ENCODE measurements around the gene KIF19.
A peak's percentile ranks its signal among the peaks of the same experiment; 100 is the strongest.

KIF19 gene

GRCh38 chr17:74305865-74306654 is 20.0 kb upstream of the KIF19 start:
- DNase-seq: no peak

- DNase-seq: no peak
Measured at GRCh38 chr17:74307984-74308773, 17.8 kb upstream of the KIF19 start.

- DNase-seq: no peak
Measured at GRCh38 chr17:74309902-74310301, 16.1 kb upstream of the KIF19 start.

- DNase-seq: no peak
Measured at GRCh38 chr17:74314877-74315276, 11.1 kb upstream of the KIF19 start.

GRCh38 chr17:74316220-74316619 is 9.8 kb upstream of the KIF19 start:
- no peak for DNase-seq

GRCh38 chr17:74317071-74317470 is 9.0 kb upstream of the KIF19 start:
- no peak for DNase-seq

GRCh38 chr17:74318391-74318790 is 7.6 kb upstream of the KIF19 start:
- no peak for DNase-seq

- no peak for DNase-seq
Measured at GRCh38 chr17:74324521-74324920, 1.5 kb upstream of the KIF19 start.

GRCh38 chr17:74325376-74325742 is 667 bp upstream of the KIF19 start:
- no peak for DNase-seq

GRCh38 chr17:74326506-74326905 is 480 bp downstream of the KIF19 start:
- no peak for DNase-seq

GRCh38 chr17:74328487-74328886 is 2.5 kb downstream of the KIF19 start:
- no peak for DNase-seq

GRCh38 chr17:74329378-74329777 is 3.4 kb downstream of the KIF19 start:
- DNase-seq: no peak

- no peak for DNase-seq
Measured at GRCh38 chr17:74330446-74330845, 4.4 kb downstream of the KIF19 start.

- DNase-seq: no peak
Measured at GRCh38 chr17:74332017-74332650, 6.1 kb downstream of the KIF19 start.

- peak; percentile 32 to 62 for DNase-seq
Measured at GRCh38 chr17:74332763-74333283, 6.8 kb downstream of the KIF19 start.

- DNase-seq: no peak
Measured at GRCh38 chr17:74334393-74335039, 8.5 kb downstream of the KIF19 start.

- no peak for DNase-seq
Measured at GRCh38 chr17:74335529-74336062, 9.6 kb downstream of the KIF19 start.

GRCh38 chr17:74336307-74336706 is 10.3 kb downstream of the KIF19 start:
- DNase-seq: no peak

GRCh38 chr17:74337834-74338500 is 11.9 kb downstream of the KIF19 start:
- no peak for DNase-seq

GRCh38 chr17:74339537-74340195 is 13.6 kb downstream of the KIF19 start:
- no peak for DNase-seq

- no peak for DNase-seq
Measured at GRCh38 chr17:74340470-74341023, 14.5 kb downstream of the KIF19 start.

Data from NCI-H2081 (cell line).